ENCODE data around the gene ASXL2. TPM values are rescaled to one million over a fixed set of nuclear protein-coding genes. Genes with fewer than 3 reads are reported as not detected.

Gene ASXL2
- polyA plus RNA-seq, 1 donor from 2014 or later, result 2.9 TPM

DNA sequence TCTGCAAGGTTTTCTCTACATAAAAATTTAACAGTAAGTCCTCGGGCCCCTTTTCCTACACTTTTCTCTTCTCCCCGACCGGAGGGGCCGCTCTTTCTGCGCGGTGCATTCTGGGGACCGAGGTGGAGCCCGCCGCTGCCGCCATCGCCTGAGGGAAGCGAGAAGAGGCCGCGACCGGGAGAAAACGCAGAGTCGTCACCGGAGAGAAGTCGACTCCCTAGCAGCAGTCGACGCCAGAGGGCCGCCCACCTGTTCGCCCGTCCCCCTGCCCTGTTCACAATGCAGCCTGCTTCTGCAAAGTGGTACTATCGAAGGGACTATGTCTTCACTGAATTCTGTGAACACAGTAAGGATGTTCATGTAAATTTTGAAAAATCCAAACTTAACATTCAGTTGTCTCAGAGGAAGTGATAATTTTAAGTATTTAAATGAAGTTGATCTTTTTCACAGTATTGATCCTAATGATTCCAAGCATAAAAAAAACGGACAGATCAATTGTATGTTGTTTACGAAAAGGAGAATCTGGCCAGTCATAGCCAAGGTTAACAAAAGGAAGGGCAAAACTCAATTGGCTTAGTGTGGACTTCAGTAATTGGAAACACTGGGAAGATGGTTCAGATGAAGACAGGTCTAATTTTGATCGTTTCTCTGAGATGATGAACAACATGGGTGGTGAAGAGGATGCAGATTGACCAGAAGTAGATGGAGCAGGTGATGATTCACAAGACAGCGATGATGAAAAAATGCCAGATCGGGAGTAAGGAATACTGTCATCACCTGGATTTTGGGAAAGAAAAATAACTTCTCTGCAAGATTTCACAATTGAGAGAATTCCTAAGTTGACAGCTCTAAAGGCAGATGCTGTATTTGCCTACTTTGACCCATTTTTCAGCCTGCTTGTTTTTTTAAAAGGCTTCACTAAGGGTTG is 55.8 kb downstream of the ASXL2 start:
- H3K27ac ChIP-seq (ENCODE audit: low read length), result no peak overlapping the region
- H3K36me3 ChIP-seq (ENCODE audit: insufficient read depth, low read length), result no peaks in the 10 kb centered on the region
- no peak overlapping the region for H3K9ac ChIP-seq (ENCODE audit: low read length)
- TF ChIP-seq SMC3 (conservative IDR thresholded peaks at IDR 0.05; ENCODE audit: poor library complexity) (no peak), POLR2AphosphoS5 (IDR thresholded peaks at IDR 0.05) (no peak), EZH2 (IDR thresholded peaks at IDR 0.05; ENCODE audit: borderline replicate concordance, insufficient read depth, low read length, poor library complexity, severe bottlenecking) (no peak), RAD21 (conservative IDR thresholded peaks at IDR 0.05) (no peak), REST (IDR thresholded peaks at IDR 0.05; ENCODE audit: borderline replicate concordance) (no peak), MXI1 (conservative IDR thresholded peaks at IDR 0.05; ENCODE audit: poor library complexity, severe bottlenecking) (no peak), EP300 (conservative IDR thresholded peaks at IDR 0.05; ENCODE audit: poor library complexity, severe bottlenecking) (no peak), TAF1 (IDR thresholded peaks at IDR 0.05; ENCODE audit: low read depth) (no peak)
- TF ChIP-seq, protein P1, sequence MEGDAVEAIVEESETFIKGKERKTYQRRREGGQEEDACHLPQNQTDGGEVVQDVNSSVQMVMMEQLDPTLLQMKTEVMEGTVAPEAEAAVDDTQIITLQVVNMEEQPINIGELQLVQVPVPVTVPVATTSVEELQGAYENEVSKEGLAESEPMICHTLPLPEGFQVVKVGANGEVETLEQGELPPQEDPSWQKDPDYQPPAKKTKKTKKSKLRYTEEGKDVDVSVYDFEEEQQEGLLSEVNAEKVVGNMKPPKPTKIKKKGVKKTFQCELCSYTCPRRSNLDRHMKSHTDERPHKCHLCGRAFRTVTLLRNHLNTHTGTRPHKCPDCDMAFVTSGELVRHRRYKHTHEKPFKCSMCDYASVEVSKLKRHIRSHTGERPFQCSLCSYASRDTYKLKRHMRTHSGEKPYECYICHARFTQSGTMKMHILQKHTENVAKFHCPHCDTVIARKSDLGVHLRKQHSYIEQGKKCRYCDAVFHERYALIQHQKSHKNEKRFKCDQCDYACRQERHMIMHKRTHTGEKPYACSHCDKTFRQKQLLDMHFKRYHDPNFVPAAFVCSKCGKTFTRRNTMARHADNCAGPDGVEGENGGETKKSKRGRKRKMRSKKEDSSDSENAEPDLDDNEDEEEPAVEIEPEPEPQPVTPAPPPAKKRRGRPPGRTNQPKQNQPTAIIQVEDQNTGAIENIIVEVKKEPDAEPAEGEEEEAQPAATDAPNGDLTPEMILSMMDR (IDR thresholded peaks at IDR 0.05; ENCODE audit: poor library complexity, severe bottlenecking), result no peak
- no peak overlapping the region for H3K4me3 ChIP-seq (ENCODE audit: low read length)
- H4K20me1 ChIP-seq (ENCODE audit: insufficient read depth), result no peaks in the 10 kb centered on the region
- no peaks in the 10 kb centered on the region for H3K9me2 ChIP-seq (ENCODE audit: insufficient read depth, low read length)
- no peaks in the 10 kb centered on the region for H3K9me3 ChIP-seq (ENCODE audit: low read length)
- H3F3A ChIP-seq (ENCODE audit: insufficient read depth, low read length, poor library complexity, severe bottlenecking), result no peaks in the 10 kb centered on the region
- no peak overlapping the region for H3K4me2 ChIP-seq (ENCODE audit: low read length)
- H3K79me2 ChIP-seq (replicated peaks; ENCODE audit: insufficient read depth, low read length), result no peaks in the 10 kb centered on the region
- no peak overlapping the region for H2AFZ ChIP-seq (ENCODE audit: low read depth, low read length)
- no peaks in the 10 kb centered on the region for H3K27me3 ChIP-seq (ENCODE audit: insufficient read depth, low read depth, low read length)

DNA sequence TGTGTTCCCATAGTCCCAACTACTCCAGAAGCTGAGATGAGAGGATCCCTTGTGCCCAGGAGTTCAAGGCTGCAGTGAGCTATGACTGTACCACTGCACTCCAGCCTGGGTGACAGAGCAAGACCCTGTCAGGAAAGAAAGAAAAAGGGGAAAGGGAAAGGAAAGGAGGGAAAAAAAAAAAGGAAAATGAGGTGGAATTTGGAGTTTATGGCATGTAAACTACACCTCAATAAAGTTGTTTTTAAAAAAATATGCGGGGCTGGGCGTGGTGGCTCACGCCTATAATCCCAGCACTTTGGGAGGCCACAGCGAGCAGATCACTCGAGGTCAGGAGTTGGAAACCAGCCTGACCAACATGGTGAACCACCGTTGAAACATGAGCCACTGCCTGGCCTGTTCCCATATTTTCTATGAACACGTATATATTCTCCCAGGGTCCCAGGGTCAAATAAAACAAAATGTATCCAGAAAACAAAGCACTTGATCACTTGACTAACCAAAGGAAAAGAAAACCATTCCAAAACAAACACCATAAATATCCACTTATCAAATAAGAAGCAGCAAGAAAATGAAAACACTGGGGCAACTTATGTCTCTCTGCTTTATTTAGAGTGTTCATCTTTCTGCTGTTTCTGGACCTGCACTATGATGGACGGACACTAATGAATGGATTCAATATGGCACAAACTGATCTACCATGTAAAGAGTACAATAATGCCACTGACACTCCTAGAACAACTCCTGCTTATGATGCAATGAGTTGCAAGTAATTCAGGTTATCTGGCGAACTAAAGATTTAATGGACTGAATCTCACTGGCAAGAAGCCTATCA is 56.8 kb downstream of the ASXL2 start:
- Histone ChIP-seq H3K4me3 (ENCODE audit: low read length) (no peak overlapping the region), H3F3A (ENCODE audit: insufficient read depth, low read length, poor library complexity, severe bottlenecking) (no peaks in the 10 kb centered on the region), H3K36me3 (ENCODE audit: insufficient read depth, low read length) (no peaks in the 10 kb centered on the region), H3K79me2 (replicated peaks; ENCODE audit: insufficient read depth, low read length) (no peaks in the 10 kb centered on the region), H3K27ac (ENCODE audit: low read length) (no peak overlapping the region), H3K4me2 (ENCODE audit: low read length) (no peak overlapping the region), H3K27me3 (ENCODE audit: insufficient read depth, low read depth, low read length) (no peaks in the 10 kb centered on the region), H3K9me3 (ENCODE audit: low read length) (no peaks in the 10 kb centered on the region), H3K9ac (ENCODE audit: low read length) (no peak overlapping the region), H2AFZ (ENCODE audit: low read depth, low read length) (no peak overlapping the region), H4K20me1 (ENCODE audit: insufficient read depth) (no peaks in the 10 kb centered on the region), H3K9me2 (ENCODE audit: insufficient read depth, low read length) (no peaks in the 10 kb centered on the region)
- TF ChIP-seq EP300 (conservative IDR thresholded peaks at IDR 0.05; ENCODE audit: poor library complexity, severe bottlenecking), result no peak
- TF ChIP-seq TAF1 (IDR thresholded peaks at IDR 0.05; ENCODE audit: low read depth), result no peak
- TF ChIP-seq SMC3 (conservative IDR thresholded peaks at IDR 0.05; ENCODE audit: poor library complexity), result no peak
- no peak for TF ChIP-seq MXI1 (conservative IDR thresholded peaks at IDR 0.05; ENCODE audit: poor library complexity, severe bottlenecking)
- no peak for TF ChIP-seq POLR2AphosphoS5 (IDR thresholded peaks at IDR 0.05)
- TF ChIP-seq REST (IDR thresholded peaks at IDR 0.05; ENCODE audit: borderline replicate concordance), result no peak
- TF ChIP-seq EZH2 (IDR thresholded peaks at IDR 0.05; ENCODE audit: borderline replicate concordance, insufficient read depth, low read length, poor library complexity, severe bottlenecking), result no peak
- TF ChIP-seq, protein P1 (IDR thresholded peaks at IDR 0.05; ENCODE audit: poor library complexity, severe bottlenecking), result no peak
- no peak for TF ChIP-seq RAD21 (conservative IDR thresholded peaks at IDR 0.05)

Data from neural cell (in vitro differentiated cells).